Brain microvascular endothelial cell (primary cell): ENCODE measurements around the gene MTCL1.
A peak's percentile ranks its signal among the peaks of the same experiment; 100 is the strongest.

ENCODE experiments used
- DNase-seq: peaks from one replicate; pipeline ENCODE4 v3.0.0-alpha.2; 2020
- H3K27ac ChIP-seq: fragments of 250-450 bp; sonication (Bioruptor Pico); 2 replicates; pipeline ENCODE4 v1.5.1; 2020; ENCODE audit warnings: mild to moderate bottlenecking, moderate library complexity
- H3K27me3 ChIP-seq: fragments of 250-450 bp; sonication (Bioruptor Pico); replicated peaks from 2 replicates; pipeline ENCODE4 v1.5.1; 2020; ENCODE audit warnings: mild to moderate bottlenecking
- H3K36me3 ChIP-seq: fragments of 250-450 bp; sonication (Bioruptor Pico); replicated peaks from 2 replicates; pipeline ENCODE4 v1.5.1; 2020; ENCODE audit warnings: mild to moderate bottlenecking
- H3K4me3 ChIP-seq: 2 replicates; pipeline ENCODE4 v1.5.1; 2011; ENCODE audit warnings: low read depth, mild to moderate bottlenecking, control low read depth, low read length, moderate library complexity
- in situ Hi-C: cut with HindIII; loops from 2 replicates; pipeline ENCODE4 v1.10.0; 2017; ENCODE audit warnings: low sequenced_read_pairs, low pct_ligation_motif_present
- TF ChIP-seq, protein P1 (sequence below): IDR thresholded peaks from 2 replicates; pipeline ENCODE4 v1.5.1; 2011; ENCODE audit warnings: low read depth, mild to moderate bottlenecking, moderate library complexity, low read length, control low read depth, inconsistent platforms; ENCODE audit errors: missing control alignments

The MTCL1 gene

DNA sequence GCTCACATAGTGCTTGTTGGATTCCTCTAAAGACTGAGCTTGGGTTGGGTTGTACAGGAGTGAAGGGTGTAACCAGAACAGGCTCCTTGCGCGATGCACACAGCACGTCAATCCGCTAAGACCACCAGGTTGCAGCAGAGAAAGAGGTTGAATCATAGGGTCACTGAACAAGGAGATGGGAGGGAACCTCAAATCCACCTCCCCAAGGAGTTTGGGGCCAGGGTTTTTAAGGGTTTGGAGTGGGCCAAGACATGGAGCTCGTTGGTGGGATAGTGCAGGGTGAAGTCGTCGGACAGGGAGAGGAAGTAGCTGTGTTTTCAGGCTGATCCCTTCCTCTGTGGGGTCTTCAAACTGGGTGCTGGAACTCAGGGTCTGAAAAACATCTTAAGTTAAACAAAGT, 20.8 kb upstream of the MTCL1 start:
- Histone ChIP-seq H3K4me3 (no peak overlapping the region), H3K27ac (no peak overlapping the region), H3K36me3 (no peaks in the 10 kb centered on the region), H3K27me3 (no peaks in the 10 kb centered on the region)
- TF ChIP-seq, protein P1, sequence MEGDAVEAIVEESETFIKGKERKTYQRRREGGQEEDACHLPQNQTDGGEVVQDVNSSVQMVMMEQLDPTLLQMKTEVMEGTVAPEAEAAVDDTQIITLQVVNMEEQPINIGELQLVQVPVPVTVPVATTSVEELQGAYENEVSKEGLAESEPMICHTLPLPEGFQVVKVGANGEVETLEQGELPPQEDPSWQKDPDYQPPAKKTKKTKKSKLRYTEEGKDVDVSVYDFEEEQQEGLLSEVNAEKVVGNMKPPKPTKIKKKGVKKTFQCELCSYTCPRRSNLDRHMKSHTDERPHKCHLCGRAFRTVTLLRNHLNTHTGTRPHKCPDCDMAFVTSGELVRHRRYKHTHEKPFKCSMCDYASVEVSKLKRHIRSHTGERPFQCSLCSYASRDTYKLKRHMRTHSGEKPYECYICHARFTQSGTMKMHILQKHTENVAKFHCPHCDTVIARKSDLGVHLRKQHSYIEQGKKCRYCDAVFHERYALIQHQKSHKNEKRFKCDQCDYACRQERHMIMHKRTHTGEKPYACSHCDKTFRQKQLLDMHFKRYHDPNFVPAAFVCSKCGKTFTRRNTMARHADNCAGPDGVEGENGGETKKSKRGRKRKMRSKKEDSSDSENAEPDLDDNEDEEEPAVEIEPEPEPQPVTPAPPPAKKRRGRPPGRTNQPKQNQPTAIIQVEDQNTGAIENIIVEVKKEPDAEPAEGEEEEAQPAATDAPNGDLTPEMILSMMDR = no peak
- in situ Hi-C loops = no loop called here
- DNase-seq = no peak

DNA sequence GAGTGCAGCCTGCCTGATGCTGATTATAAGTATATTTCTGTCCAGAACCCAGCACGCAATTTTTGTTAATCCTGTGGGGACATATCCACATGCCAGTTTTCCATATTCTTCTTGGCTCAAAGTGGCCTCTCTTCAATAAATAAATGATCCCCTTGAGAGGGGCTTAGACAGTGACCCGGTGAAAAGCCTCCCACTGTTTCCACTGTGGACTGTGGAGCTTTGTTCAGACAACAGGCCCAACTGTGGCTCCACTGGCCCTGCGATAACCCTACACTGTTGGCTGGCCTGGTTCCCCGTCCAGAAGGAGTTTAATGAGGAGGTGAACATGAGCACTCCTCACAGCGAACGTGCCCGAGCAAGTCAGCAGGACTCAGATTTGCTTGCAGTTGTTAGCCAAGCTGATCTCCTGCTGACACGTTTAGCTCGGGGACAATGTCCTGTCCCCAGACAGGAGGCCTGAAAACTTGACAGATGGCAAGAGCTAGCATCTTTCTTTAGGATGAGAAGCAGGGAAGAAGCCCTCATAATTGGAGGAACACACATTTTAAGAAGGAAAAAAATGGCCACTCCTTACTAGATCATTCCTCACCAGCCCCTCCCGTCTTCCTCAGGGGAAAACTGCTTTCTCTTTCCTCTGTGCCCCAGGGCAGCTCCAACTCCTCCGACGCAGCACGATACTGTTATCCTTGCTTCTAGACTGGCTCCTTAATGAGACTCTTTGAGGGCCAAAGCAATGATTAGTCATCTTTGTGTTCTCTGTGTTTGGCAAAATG, 20.0 kb upstream of the MTCL1 start:
- H3K27ac ChIP-seq = no peak overlapping the region
- H3K4me3 ChIP-seq = no peak overlapping the region
- no peaks in the 10 kb centered on the region for H3K36me3 ChIP-seq
- no peaks in the 10 kb centered on the region for H3K27me3 ChIP-seq
- DNase-seq = peak; percentile 44
- in situ Hi-C loops = no loop called here
- TF ChIP-seq, protein P1 = no peak

- no peaks in the 10 kb centered on the region for H3K27me3 ChIP-seq
- no peak for DNase-seq
- in situ Hi-C loops = no loop called here
- H3K4me3 ChIP-seq = no peak overlapping the region
- TF ChIP-seq, protein P1 = no peak
- H3K36me3 ChIP-seq = no peaks in the 10 kb centered on the region
- H3K27ac ChIP-seq = no peak overlapping the region
These were observed 19.5 kb upstream of the MTCL1 start for GRCh38 chr18:8685914-8686216.

DNA sequence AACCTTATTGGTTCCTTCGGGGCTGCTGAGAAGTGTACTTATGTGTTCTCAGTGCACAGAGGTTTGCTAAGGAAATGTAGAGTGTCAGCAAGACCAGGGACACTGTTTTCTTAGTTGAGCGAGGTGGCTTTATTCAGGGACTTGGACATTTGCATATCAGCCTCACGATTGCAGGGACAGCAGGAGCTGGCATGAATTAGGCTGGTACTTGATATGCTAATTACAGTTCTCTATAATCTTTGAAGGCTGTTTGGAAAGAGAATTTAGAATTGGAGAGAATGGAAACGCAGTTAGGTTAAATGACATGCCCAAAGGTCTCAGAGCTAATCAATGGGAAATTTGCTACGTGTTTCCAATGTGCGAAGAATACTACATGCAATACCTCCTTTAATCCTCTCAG, 18.7 kb upstream of the MTCL1 start:
- in situ Hi-C loops = no loop called here
- no peaks in the 10 kb centered on the region for H3K27me3 ChIP-seq
- no peaks in the 10 kb centered on the region for H3K36me3 ChIP-seq
- no peak for DNase-seq
- no peak overlapping the region for H3K27ac ChIP-seq
- TF ChIP-seq, protein P1 = no peak
- no peak overlapping the region for H3K4me3 ChIP-seq

DNA sequence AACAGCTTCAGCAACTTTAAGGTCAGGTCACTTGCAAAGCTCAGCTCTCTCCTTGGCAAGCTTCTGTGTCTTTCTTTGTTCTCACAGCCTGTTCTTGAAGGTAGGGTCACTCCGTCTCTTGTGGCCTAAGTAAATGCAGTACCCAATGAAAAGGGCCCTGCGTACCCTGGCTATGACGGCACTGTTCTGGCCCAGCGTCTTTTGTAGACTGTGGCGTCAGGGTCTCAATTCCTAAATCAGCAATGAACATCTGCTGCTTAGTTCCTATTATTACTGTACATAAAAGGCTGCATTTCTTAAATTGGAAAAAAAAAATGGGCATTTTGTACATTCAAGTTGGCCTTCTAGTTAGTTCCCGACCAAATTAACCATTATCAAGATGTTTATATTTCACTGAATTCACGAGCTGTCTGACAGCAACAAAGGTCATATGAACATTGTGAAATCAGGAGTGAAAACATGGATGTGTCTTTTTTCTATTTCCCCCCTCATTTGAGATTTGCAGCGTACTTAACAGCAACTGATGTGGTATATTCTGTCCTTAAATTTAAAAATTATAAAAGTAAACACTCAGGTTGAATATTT, 17.0 kb upstream of the MTCL1 start:
- DNase-seq = no peak
- Histone ChIP-seq H3K27me3 (no peaks in the 10 kb centered on the region), H3K36me3 (no peaks in the 10 kb centered on the region), H3K4me3 (no peak overlapping the region), H3K27ac (no peak overlapping the region)
- TF ChIP-seq, protein P1 = no peak
- in situ Hi-C loops = no loop called here

GRCh38 chr18:8688816-8689215, 16.5 kb upstream of the MTCL1 start:
- no peak for DNase-seq

More at GRCh38 chr18:8688816-8689215, 16.5 kb upstream of the MTCL1 start:
- in situ Hi-C loops = no loop called here
- H3K27me3 ChIP-seq = no peaks in the 10 kb centered on the region
- TF ChIP-seq, protein P1 = no peak
- H3K36me3 ChIP-seq = no peaks in the 10 kb centered on the region
- H3K27ac ChIP-seq = no peak overlapping the region
- no peak overlapping the region for H3K4me3 ChIP-seq
